Measurements from ENCODE around the gene ABCG2.

Gene ABCG2

GRCh38 chr4:88070031-88070430 lies 88.4 kb downstream of the ABCG2 start:
- no peak for TF ChIP-seq CTCF (IDR thresholded peaks at IDR 0.05; ENCODE audit: low read depth, low read length)
- Histone ChIP-seq H3K4me3 (ENCODE audit: low read depth, low read length) (no peak overlapping the region), H3K27me3 (no peaks in the 10 kb centered on the region), H3K4me1 (no peaks in the 10 kb centered on the region), H3K9me3 (no peaks in the 10 kb centered on the region), H3K36me3 (peaks cover 38% of the 10 kb centered on the region)
- no peak for DNase-seq

- Histone ChIP-seq H3K4me1 (no peaks in the 10 kb centered on the region), H3K36me3 (peaks cover 28% of the 10 kb centered on the region), H3K9me3 (no peaks in the 10 kb centered on the region), H3K4me3 (ENCODE audit: low read depth, low read length) (no peak overlapping the region), H3K27me3 (no peaks in the 10 kb centered on the region)
- no peak for TF ChIP-seq CTCF (IDR thresholded peaks at IDR 0.05; ENCODE audit: low read depth, low read length)
- no peak for DNase-seq
Measured at GRCh38 chr4:88064410-88064809, 94.0 kb downstream of the ABCG2 start.

- peaks cover 28% of the 10 kb centered on the region for H3K36me3 ChIP-seq
- DNase-seq = no peak
- TF ChIP-seq CTCF (IDR thresholded peaks at IDR 0.05; ENCODE audit: low read depth, low read length) = no peak
Measured at GRCh38 chr4:88063634-88064296, 94.7 kb downstream of the ABCG2 start.

GRCh38 chr4:88062843-88063242 lies 95.6 kb downstream of the ABCG2 start:
- no peak for DNase-seq
- TF ChIP-seq CTCF (IDR thresholded peaks at IDR 0.05; ENCODE audit: low read depth, low read length) = no peak
- Histone ChIP-seq H3K36me3 (peaks cover 22% of the 10 kb centered on the region), H3K9me3 (no peaks in the 10 kb centered on the region), H3K27me3 (no peaks in the 10 kb centered on the region), H3K4me1 (no peaks in the 10 kb centered on the region), H3K4me3 (ENCODE audit: low read depth, low read length) (no peak overlapping the region)

More at GRCh38 chr4:88063634-88064296, 94.7 kb downstream of the ABCG2 start:
- Histone ChIP-seq H3K4me3 (ENCODE audit: low read depth, low read length) (no peak overlapping the region), H3K4me1 (no peaks in the 10 kb centered on the region), H3K9me3 (no peaks in the 10 kb centered on the region), H3K27me3 (no peaks in the 10 kb centered on the region)

- no peaks in the 10 kb centered on the region for H3K27me3 ChIP-seq
- DNase-seq = no peak
- no peaks in the 10 kb centered on the region for H3K9me3 ChIP-seq
- peaks cover 16% of the 10 kb centered on the region for H3K36me3 ChIP-seq
- H3K4me1 ChIP-seq = no peaks in the 10 kb centered on the region
- H3K4me3 ChIP-seq (ENCODE audit: low read depth, low read length) = no peak overlapping the region
- TF ChIP-seq CTCF (IDR thresholded peaks at IDR 0.05; ENCODE audit: low read depth, low read length) = no peak
Measured at GRCh38 chr4:88062311-88062710, 96.1 kb downstream of the ABCG2 start.

- DNase-seq = no peak
- Histone ChIP-seq H3K4me3 (ENCODE audit: low read depth, low read length) (no peak overlapping the region), H3K27me3 (no peaks in the 10 kb centered on the region), H3K36me3 (peaks cover 10% of the 10 kb centered on the region), H3K4me1 (no peaks in the 10 kb centered on the region), H3K9me3 (no peaks in the 10 kb centered on the region)
- TF ChIP-seq CTCF (IDR thresholded peaks at IDR 0.05; ENCODE audit: low read depth, low read length) = no peak
Measured at GRCh38 chr4:88060431-88060830, 98.0 kb downstream of the ABCG2 start.
